Measurements from ENCODE around the gene ANKRD33B. TPM values are rescaled to one million over a fixed set of nuclear protein-coding genes. Genes with fewer than 3 reads are reported as not detected.

ANKRD33B gene
- total and polyA plus RNA-seq, 2 experiments from 2014 or later = 2.9 to 15.4 TPM

DNA sequence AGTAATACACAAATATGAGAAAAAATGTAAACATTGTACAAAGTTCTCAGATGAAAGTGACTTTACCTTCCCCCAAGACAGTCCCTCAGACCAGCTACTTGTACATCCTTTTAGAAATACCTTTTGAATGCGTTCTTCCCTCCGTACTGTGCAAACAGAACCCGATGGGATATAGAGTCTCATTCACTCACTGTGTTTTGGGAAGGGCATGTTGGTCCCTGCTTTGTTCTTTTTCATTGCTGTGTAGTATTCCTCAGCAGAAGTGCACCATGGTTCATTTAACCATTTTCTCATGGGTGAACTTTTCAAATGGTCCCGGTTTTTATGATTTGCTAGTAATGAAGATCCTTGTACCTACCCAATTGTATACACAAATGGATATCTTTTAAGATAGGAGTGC lies 94.4 kb downstream of the ANKRD33B start:
- Histone ChIP-seq H4K20me1 (replicated peaks; ENCODE audit: insufficient read depth) (no peaks in the 10 kb centered on the region), H3K4me2 (no peak overlapping the region), H3K27me3 (ENCODE audit: insufficient read depth) (no peaks in the 10 kb centered on the region), H3F3A (replicated peaks; ENCODE audit: low read depth) (0 out of 2 replicates have a peak, but pooled peaks cover 3% of the 10 kb centered on the region), H3K4me1 (ENCODE audit: insufficient read depth) (no peaks in the 10 kb centered on the region; the same call in 1 of the 2 replicates), H3K79me2 (replicated peaks; ENCODE audit: insufficient read depth) (no peaks in the 10 kb centered on the region), H3K4me3 (no peak overlapping the region), H3K9me2 (ENCODE audit: insufficient read depth) (0 out of 2 replicates have a peak, but pooled peaks cover 5% of the 10 kb centered on the region), H2AFZ (no peak overlapping the region), H3K27ac (ENCODE audit: low read depth) (no peak overlapping the region), H3K36me3 (ENCODE audit: insufficient read depth) (no peaks in the 10 kb centered on the region)
- peaks cover 14% of the 10 kb centered on the region for H3K27me3 Mint-ChIP-seq (ENCODE audit: insufficient read depth, low read depth, poor library complexity)
- H3K9me3 Mint-ChIP-seq = no peaks in the 10 kb centered on the region
- no peak for ATAC-seq
- H3K27ac Mint-ChIP-seq = no peak overlapping the region
- no peak for DNase-seq (ENCODE audit: low spot score)
- no peaks in the 10 kb centered on the region; the same call in 2 of the 3 replicates for H3K36me3 Mint-ChIP-seq (ENCODE audit: low read depth)
- H3K4me3 Mint-ChIP-seq = no peak overlapping the region
- TF ChIP-seq ZNF331 (CRISPR knock-in tag; IDR thresholded peaks at IDR 0.05; ENCODE audit: low read depth) (no peak), POLR2AphosphoS5 (IDR thresholded peaks at IDR 0.05; ENCODE audit: low read depth) (no peak)
- peaks cover 28% of the 10 kb centered on the region; the same call in 2 of the 3 replicates for H3K4me1 Mint-ChIP-seq

DNA sequence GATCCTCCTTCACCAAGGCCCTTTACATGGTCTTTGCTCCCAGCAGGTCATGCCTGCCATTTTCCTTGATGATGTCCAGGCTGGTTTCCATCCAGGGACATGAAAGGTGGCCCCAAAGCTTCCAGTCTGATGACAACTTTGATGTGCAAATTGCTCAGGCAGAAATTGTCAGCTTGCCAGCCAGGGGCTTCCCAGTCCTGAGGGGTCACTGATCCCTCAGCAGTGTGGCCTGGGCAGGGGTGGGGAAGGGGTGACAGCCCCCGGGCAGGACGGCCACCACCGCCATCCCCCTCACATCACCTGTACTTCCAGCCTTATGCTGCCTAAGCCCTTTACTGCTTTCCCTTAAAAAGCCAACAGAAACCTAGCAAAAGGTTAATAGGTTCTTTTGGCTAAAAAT lies 96.3 kb downstream of the ANKRD33B start:
- H3K9me2 ChIP-seq (ENCODE audit: insufficient read depth) = 0 out of 2 replicates have a peak, but pooled peaks cover 5% of the 10 kb centered on the region
- no peak overlapping the region for H3K4me3 ChIP-seq
- Mint-ChIP-seq H3K4me3 (no peak overlapping the region), H3K36me3 (ENCODE audit: low read depth) (no peaks in the 10 kb centered on the region), H3K27me3 (ENCODE audit: insufficient read depth, low read depth, poor library complexity) (peaks cover 11% of the 10 kb centered on the region), H3K4me1 (peaks cover 37% of the 10 kb centered on the region; the same call in 2 of the 3 replicates), H3K9me3 (no peaks in the 10 kb centered on the region), H3K27ac (no peak overlapping the region)
- no peak for TF ChIP-seq STAT1 (IDR thresholded peaks at IDR 0.05; ENCODE audit: unreplicated experiment)
- no peak for TF ChIP-seq CTCF (conservative IDR thresholded peaks at IDR 0.05; ENCODE audit: low read depth in 2 of 2)
- TF ChIP-seq JUNB (IDR thresholded peaks at IDR 0.05; ENCODE audit: unreplicated experiment) = no peak
- TF ChIP-seq NANOG (IDR thresholded peaks at IDR 0.05; ENCODE audit: borderline replicate concordance) = no peak
- no peak for TF ChIP-seq ZNF114 (CRISPR knock-in tag; IDR thresholded peaks at IDR 0.05)
- H2AFZ ChIP-seq = no peak overlapping the region
- no peaks in the 10 kb centered on the region for H4K20me1 ChIP-seq (replicated peaks; ENCODE audit: insufficient read depth)
- H3F3A ChIP-seq (replicated peaks; ENCODE audit: low read depth) = 0 out of 2 replicates have a peak, but pooled peaks cover 3% of the 10 kb centered on the region
- no peaks in the 10 kb centered on the region for H3K27me3 ChIP-seq (ENCODE audit: insufficient read depth)
- H3K4me1 ChIP-seq (ENCODE audit: insufficient read depth) = no peaks in the 10 kb centered on the region; the same call in 1 of the 2 replicates
- H3K4me2 ChIP-seq = no peak overlapping the region
- no peaks in the 10 kb centered on the region for H3K79me2 ChIP-seq (replicated peaks; ENCODE audit: insufficient read depth)
- DNase-seq (ENCODE audit: low spot score) (no peak), ATAC-seq (no peak)
- no peaks in the 10 kb centered on the region for H3K36me3 ChIP-seq (ENCODE audit: insufficient read depth)
- H3K27ac ChIP-seq (ENCODE audit: low read depth) = no peak overlapping the region

DNA sequence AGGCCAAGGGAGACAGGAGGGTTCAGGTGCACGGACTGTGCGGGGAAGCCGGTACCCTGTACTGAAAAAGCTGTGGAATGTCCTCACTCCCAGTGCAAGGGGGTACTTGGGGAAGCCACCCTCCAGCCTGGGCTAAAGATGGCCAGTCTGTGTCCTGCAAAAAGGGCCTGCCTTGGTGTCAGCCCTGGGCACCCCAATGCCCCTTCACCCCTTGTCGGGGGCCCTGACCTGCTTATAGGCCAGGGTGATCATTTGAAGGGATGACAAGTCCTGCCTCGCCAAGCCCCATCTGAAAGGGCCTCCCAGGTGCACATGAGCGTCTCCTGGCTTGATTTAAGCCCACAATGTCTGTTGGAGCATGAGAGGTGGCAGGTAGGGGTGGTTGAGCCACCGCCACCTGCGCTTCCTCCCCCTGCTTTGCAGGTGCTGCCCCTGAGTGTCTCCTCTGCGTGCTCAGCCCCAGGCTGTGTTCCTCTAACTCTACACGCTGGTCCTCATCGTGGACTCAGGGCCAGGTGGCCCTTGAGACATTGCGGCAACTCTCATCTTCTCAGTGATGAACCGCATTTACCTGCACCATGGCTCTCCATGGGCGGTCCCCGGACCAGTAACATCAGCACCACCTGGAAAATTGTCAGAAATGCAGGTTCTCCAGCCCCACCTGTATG lies 97.0 kb downstream of the ANKRD33B start:
- no peak overlapping the region for H3K4me2 ChIP-seq
- no peak overlapping the region for H3K27ac ChIP-seq (ENCODE audit: low read depth)
- H3K4me3 ChIP-seq = no peak overlapping the region
- no peak overlapping the region for H2AFZ ChIP-seq
- H3K4me3 Mint-ChIP-seq = no peak overlapping the region
- H3K9me2 ChIP-seq (ENCODE audit: insufficient read depth) = 0 out of 2 replicates have a peak, but pooled peaks cover 5% of the 10 kb centered on the region
- H3K36me3 Mint-ChIP-seq (ENCODE audit: low read depth) = no peaks in the 10 kb centered on the region
- DNase-seq (ENCODE audit: low spot score) (no peak), ATAC-seq (no peak)
- H3K27me3 Mint-ChIP-seq (ENCODE audit: insufficient read depth, low read depth, poor library complexity) = peaks cover 11% of the 10 kb centered on the region
- no peaks in the 10 kb centered on the region for H3K9me3 Mint-ChIP-seq
- no peaks in the 10 kb centered on the region for H4K20me1 ChIP-seq (replicated peaks; ENCODE audit: insufficient read depth)
- peaks cover 30% of the 10 kb centered on the region; the same call in 2 of the 3 replicates for H3K4me1 Mint-ChIP-seq
- 0 out of 2 replicates have a peak, but pooled peaks cover 3% of the 10 kb centered on the region for H3F3A ChIP-seq (replicated peaks; ENCODE audit: low read depth)
- no peak overlapping the region for H3K27ac Mint-ChIP-seq
- no peaks in the 10 kb centered on the region for H3K36me3 ChIP-seq (ENCODE audit: insufficient read depth)
- H3K27me3 ChIP-seq (ENCODE audit: insufficient read depth) = no peaks in the 10 kb centered on the region
- no peaks in the 10 kb centered on the region; the same call in 1 of the 2 replicates for H3K4me1 ChIP-seq (ENCODE audit: insufficient read depth)
- H3K79me2 ChIP-seq (replicated peaks; ENCODE audit: insufficient read depth) = no peaks in the 10 kb centered on the region
- TF ChIP-seq, protein P1, sequence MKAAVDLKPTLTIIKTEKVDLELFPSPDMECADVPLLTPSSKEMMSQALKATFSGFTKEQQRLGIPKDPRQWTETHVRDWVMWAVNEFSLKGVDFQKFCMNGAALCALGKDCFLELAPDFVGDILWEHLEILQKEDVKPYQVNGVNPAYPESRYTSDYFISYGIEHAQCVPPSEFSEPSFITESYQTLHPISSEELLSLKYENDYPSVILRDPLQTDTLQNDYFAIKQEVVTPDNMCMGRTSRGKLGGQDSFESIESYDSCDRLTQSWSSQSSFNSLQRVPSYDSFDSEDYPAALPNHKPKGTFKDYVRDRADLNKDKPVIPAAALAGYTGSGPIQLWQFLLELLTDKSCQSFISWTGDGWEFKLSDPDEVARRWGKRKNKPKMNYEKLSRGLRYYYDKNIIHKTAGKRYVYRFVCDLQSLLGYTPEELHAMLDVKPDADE (IDR thresholded peaks at IDR 0.05) = no peak
- TF ChIP-seq EZH2phosphoT487 (IDR thresholded peaks at IDR 0.05; ENCODE audit: unreplicated experiment) (no peak), STAT1 (IDR thresholded peaks at IDR 0.05; ENCODE audit: unreplicated experiment) (no peak), EZH2 (IDR thresholded peaks at IDR 0.05; ENCODE audit: low read depth, unreplicated experiment) (no peak), CREB1 (CRISPR knock-in tag; IDR thresholded peaks at IDR 0.05; ENCODE audit: low read depth) (no peak), POLR2AphosphoS5 (IDR thresholded peaks at IDR 0.05; ENCODE audit: low read depth) (no peak), NANOG (IDR thresholded peaks at IDR 0.05; ENCODE audit: borderline replicate concordance) (no peak), CTCF (conservative IDR thresholded peaks at IDR 0.05; ENCODE audit: low read depth in 2 of 2) (no peak)

All from GM23338 (cell line).